ENCODE data around the gene GAPDHS. TPM values are rescaled to one million over a fixed set of nuclear protein-coding genes. Genes with fewer than 3 reads are reported as not detected.

GAPDHS gene
- total RNA-seq, 1 experiment from 2014 or later, result not detected

GRCh38 chr19:35518313-35518712, 14.9 kb upstream of the GAPDHS start:
- Histone ChIP-seq H3K9ac (ENCODE audit: extremely low read depth, insufficient read length, low read length) (no peak overlapping the region), H4K20me1 (ENCODE audit: control insufficient read depth, insufficient read depth, insufficient read length) (no peaks in the 10 kb centered on the region), H3K23me2 (ENCODE audit: insufficient read length, low read depth, low read length, poor library complexity, severe bottlenecking) (peaks cover 4% of the 10 kb centered on the region), H3K4me2 (ENCODE audit: insufficient read depth, insufficient read length, low read length) (no peak overlapping the region), H4K5ac (ENCODE audit: insufficient read length, low read depth, low read length) (no peak overlapping the region), H2BK12ac (ENCODE audit: insufficient read length, low read depth, low read length) (no peak overlapping the region), H3K18ac (ENCODE audit: insufficient read length, low read depth, low read length) (no peak overlapping the region), H3K79me1 (ENCODE audit: insufficient read depth, low read depth, low read length, poor library complexity, severe bottlenecking) (no peaks in the 10 kb centered on the region), H4K91ac (ENCODE audit: insufficient read length, low read depth, low read length) (no peak overlapping the region), H3K27ac (ENCODE audit: insufficient read length, low read depth, low read length) (no peak overlapping the region), H4K8ac (replicated peaks; ENCODE audit: insufficient read length, low read depth, low read length) (no peak overlapping the region), H3K4me1 (ENCODE audit: insufficient read depth, low read length) (no peaks in the 10 kb centered on the region), H3K9me3 (ENCODE audit: control insufficient read depth, low read depth, low read length) (no peaks in the 10 kb centered on the region), H3K27me3 (ENCODE audit: insufficient read depth, low read length) (no peaks in the 10 kb centered on the region; the same call in none of the 2 replicates), H2BK120ac (ENCODE audit: low read depth, low read length, poor library complexity, severe bottlenecking) (no peak overlapping the region), H2AFZ (ENCODE audit: low read length) (no peak overlapping the region), H3T11ph (ENCODE audit: low read length) (no peak overlapping the region), H2BK5ac (ENCODE audit: insufficient read length, low read length) (no peak overlapping the region), H3K23ac (ENCODE audit: insufficient read length, low read depth, low read length) (no peak overlapping the region), H3K14ac (ENCODE audit: insufficient read depth, low read length) (no peak overlapping the region), H3K56ac (ENCODE audit: insufficient read length, low read depth, low read length) (no peak overlapping the region), H2BK20ac (ENCODE audit: low read depth, low read length, poor library complexity, severe bottlenecking) (no peak overlapping the region), H3K4ac (ENCODE audit: low read depth, low read length) (no peak overlapping the region), H3K79me2 (ENCODE audit: insufficient read depth, low read length) (no peaks in the 10 kb centered on the region), H2AK5ac (ENCODE audit: insufficient read length, low read length) (no peak overlapping the region), H2BK15ac (ENCODE audit: low read depth, low read length) (no peak overlapping the region)
- no CpG with 5 or more reads among the region's 6 CpGs for WGBS (ENCODE audit: extremely low coverage, insufficient read length, low lambda C conversion rate)
- Mint-ChIP-seq H3K27me3 (ENCODE audit: low read depth) (peaks cover 24% of the 10 kb centered on the region), H3K27ac (no peak overlapping the region), H3K4me3 (no peak overlapping the region), H3K36me3 (ENCODE audit: insufficient read depth in 1 of 3, low read depth in 3 of 3) (no peaks in the 10 kb centered on the region; a peak in 1 of 7 replicates), H3K9me3 (no peaks in the 10 kb centered on the region; a peak in 1 of 5 replicates), H3K4me1 (peaks cover 20 to 39% of the 10 kb centered on the region in 2 experiments)
- TF ChIP-seq, protein P1, sequence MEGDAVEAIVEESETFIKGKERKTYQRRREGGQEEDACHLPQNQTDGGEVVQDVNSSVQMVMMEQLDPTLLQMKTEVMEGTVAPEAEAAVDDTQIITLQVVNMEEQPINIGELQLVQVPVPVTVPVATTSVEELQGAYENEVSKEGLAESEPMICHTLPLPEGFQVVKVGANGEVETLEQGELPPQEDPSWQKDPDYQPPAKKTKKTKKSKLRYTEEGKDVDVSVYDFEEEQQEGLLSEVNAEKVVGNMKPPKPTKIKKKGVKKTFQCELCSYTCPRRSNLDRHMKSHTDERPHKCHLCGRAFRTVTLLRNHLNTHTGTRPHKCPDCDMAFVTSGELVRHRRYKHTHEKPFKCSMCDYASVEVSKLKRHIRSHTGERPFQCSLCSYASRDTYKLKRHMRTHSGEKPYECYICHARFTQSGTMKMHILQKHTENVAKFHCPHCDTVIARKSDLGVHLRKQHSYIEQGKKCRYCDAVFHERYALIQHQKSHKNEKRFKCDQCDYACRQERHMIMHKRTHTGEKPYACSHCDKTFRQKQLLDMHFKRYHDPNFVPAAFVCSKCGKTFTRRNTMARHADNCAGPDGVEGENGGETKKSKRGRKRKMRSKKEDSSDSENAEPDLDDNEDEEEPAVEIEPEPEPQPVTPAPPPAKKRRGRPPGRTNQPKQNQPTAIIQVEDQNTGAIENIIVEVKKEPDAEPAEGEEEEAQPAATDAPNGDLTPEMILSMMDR (conservative IDR thresholded peaks at IDR 0.05), result no peak
- no peak for DNase-seq

Measured in H9 (cell line).